ENCODE results near the gene GALM. TPM values are rescaled to one million over a fixed set of nuclear protein-coding genes. Genes with fewer than 3 reads are reported as not detected.

The GALM gene
- total RNA-seq, 1 donor from 2014 or later: 52.4 TPM

- intact Hi-C loops (cut with micrococcal nuclease): no loop called here
Observed at GRCh38 chr2:38649176-38649728, 16.7 kb upstream of the GALM start.

DNA sequence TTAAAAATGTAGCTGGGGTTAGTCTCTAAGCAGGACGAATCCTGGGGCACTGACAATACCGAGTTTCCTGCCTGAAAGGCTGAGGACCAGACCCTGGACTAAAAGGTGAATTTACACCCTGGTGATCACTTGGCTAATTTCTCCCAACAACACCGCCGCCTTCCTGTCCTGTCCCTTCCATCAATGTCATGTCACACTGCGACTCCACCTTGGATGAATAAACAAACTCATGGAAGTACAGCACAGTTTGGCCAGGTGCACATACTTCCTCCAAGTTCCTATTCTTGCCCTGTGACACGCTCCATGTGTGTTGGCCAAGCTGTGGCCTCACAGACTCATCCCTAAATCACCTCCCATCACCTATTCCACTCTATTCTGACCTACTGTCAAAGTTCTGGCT, 15.9 kb upstream of the GALM start:
- intact Hi-C loops (cut with micrococcal nuclease): loop anchor here (5.0 kb wide), 1 partner anchor 227 kb away; the partner anchor contains the start of genes DHX57 and MORN2

DNA sequence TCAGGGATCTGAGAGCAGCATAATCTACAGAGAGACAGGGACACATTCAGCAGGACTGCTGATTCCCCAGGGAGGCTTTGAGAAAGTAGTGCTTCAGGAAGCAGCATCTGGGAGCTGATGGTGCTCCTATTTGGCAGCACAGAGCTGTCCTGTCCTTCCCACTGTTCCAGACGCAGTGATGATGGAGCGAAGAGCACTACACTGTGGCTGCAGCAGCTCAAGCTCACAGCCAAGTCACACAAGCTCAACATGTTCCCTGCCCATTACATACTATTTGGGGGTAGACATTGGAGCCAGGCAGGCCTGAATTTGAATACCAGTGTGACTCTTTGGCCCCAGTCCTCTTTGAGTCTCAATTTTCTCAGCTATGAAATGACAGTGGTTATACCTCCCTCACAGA, 15.2 kb upstream of the GALM start:
- intact Hi-C loops (cut with micrococcal nuclease): loop anchor here (5.0 kb wide), 1 partner anchor 227 kb away; the partner anchor contains the start of genes DHX57 and MORN2

- intact Hi-C loops (cut with micrococcal nuclease): loop anchor here (1.0 to 5.0 kb wide), 4 partner anchors 9 to 225 kb away; partner anchors contain the start of genes DHX57 and MORN2
Observed at GRCh38 chr2:38652431-38653273, 13.3 kb upstream of the GALM start.

GRCh38 chr2:38653380-38653714, 12.6 kb upstream of the GALM start:
- intact Hi-C loops (cut with micrococcal nuclease): loop anchor here (1.0 to 5.0 kb wide), 4 partner anchors 10 to 224 kb away; partner anchors contain the start of genes DHX57 and MORN2

- intact Hi-C loops (cut with micrococcal nuclease): loop anchor here (1.0 to 5.0 kb wide), 5 partner anchors 9 to 223 kb away; partner anchors contain the start of genes DHX57 and MORN2
Observed at GRCh38 chr2:38653715-38654527, 12.0 kb upstream of the GALM start.

DNA sequence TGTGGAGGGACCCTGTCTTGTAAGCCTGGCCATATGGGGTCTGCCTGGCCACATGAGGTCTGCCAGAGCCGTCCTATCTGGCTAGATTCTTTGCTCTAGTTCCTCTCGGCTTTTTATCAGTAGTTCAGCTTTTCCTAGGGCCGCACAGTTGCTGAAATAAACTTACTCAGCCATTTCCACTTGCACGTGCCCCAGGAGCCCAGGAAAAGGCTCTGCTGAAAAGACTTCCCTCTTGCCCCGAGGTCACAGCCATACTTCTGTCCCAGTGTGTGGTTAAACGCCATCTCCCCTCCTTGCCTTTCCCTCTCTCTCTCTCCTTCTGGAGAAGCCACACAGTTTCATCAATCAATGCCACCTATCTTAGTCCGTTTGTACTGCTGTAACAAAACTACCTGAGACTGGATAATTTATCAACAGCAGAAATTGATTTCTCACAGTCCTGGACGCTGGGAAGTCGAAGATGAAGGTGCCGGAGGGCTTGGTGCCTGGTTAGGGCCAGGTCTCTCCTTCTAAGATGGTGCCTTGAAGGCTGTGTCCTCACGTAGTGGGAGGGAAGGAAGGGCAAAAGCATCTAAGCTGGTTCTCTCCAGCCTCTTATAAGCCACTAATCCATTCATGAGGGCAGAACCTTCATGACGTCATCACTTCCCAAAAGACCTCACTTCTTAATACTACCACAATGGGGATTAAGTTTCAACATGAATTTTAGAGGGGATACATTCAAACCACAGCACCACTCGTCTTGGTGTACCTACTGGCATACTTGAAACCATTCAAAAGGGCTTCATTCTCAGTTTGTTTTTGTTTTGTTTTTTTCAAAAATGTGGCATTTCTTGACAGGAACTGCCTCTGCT, 11.2 kb upstream of the GALM start:
- intact Hi-C loops (cut with micrococcal nuclease): loop anchor here (1.0 to 5.0 kb wide), 2 partner anchors 16 to 223 kb away; partner anchors contain the start of genes DHX57 and MORN2

- intact Hi-C loops (cut with micrococcal nuclease): no loop called here
Observed at GRCh38 chr2:38655441-38655840, 10.5 kb upstream of the GALM start.

DNA sequence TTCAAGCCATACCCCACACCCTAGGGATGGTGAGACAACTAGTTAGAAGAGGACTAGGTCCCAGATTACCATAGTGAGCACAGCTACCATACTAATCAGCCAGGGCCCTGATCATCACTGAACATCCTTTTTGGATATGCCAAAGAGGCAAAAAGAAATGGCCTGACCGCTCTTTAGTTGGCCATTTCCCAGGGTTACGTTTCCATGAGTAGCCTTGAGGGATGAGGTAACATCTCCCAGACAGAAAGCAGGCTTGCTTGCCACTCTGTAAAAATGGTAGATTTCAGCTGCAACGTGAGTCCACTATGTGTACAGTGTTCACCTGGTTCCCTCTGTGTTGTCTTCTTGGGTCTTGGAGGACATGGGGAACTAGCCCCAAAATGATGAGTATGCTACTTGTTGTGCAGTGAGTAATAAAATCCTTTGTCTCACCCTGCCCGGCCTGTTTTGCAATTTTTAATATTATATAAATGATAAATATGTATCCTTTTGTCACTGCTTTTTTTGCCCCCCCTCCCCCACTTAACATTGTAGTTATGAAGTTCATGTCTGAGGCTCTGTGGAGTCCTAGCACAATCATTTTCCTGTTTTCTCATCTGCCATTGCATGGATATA, 8.9 kb upstream of the GALM start:
- intact Hi-C loops (cut with micrococcal nuclease): no loop called here

DNA sequence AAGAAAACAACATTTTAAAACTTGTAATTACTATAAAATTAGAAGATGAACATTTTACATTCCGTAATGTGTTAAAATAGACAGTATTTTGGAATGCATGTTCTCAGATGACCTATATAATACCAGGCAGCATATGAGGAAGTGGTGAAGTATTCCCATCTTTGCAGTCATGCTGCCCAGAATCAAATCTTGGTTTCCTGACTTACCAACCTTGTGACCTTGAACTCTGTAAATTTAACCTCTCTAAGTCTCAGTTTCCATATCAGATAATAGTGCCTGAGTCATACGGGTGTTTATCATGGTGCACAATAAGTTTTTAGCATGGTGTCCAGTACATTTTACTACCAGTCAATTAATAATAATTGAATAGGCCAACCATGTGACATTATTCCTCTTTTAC, 7.3 kb upstream of the GALM start:
- intact Hi-C loops (cut with micrococcal nuclease): no loop called here

DNA sequence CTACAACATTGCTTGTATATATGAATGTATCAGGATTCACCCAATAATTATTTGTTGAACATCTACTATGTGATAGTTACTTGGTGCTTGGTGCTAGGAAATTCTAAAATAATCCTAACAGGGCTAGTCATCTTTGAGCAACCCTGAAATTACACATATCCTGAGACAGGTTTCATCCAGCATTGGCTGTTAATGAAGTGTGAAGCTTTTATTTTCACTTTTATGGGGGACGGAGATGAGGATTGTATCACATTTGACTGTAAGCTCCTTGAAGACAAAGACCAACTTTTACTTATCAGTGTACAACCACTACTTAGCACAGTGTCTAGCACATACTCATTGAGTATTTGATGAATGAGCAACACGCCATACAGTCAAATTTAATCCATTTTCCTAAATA, 6.8 kb upstream of the GALM start:
- intact Hi-C loops (cut with micrococcal nuclease): no loop called here

DNA sequence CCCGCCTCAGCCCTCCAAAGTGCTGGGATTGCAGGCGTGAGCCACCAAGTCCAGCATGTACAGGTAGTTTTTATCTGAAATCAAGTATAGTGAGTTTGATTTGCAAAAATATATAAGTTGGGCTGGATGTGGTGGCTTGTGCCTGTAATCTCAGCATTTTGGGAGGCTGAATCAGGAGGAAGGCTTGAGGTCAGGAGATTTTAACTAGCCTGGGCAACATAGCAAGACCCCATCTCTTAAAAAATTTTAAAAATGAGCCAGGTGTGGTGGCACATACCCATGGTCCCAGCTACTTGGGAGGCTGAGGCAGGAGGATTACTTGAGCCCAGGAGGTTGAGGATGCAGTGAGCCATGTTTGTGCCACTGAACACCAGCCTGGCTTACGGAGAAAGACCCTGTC, 5.6 kb upstream of the GALM start:
- intact Hi-C loops (cut with micrococcal nuclease): no loop called here

DNA sequence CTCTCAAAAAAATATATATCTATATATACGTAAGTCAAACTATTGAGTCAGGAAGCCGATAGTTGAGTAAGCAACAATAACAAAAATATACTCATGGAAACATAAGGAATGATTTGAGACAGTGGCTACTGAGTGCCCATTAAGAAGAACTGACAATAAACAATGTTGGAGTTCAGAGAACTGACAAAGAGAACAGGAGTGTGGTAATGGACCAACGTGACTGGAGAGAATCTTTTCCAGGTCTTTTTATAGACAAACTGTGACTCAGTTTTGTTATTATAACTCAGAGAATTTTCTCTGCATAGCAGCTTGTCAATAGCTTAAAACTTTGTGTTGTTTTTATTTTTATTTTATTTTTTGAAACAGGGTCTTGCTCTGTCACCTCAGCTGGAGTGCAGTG, 4.6 kb upstream of the GALM start:
- intact Hi-C loops (cut with micrococcal nuclease): no loop called here

DNA sequence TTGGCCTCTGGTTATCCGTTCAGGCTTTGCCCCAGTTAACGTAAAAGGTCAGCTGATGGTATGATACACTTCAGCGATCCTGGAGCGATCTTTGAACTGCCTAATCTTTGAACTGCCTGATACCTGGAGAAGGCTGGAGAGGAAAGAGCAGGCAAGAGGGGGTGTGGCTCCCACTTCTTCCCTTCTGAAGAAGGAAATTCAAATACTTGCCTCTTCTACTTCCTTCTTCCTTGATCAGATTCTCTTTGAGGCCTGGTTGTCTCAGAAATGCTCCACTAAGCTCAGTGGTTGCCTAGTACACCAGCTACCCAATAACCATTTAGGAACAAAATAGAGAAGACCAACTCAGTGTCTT, 619 bp downstream of the GALM start:
- intact Hi-C loops (cut with micrococcal nuclease): loop anchor here (2.0 to 5.0 kb wide), 4 partner anchors 290 to 1699 kb away; partner anchors contain the start of genes ATL2 and STRN

DNA sequence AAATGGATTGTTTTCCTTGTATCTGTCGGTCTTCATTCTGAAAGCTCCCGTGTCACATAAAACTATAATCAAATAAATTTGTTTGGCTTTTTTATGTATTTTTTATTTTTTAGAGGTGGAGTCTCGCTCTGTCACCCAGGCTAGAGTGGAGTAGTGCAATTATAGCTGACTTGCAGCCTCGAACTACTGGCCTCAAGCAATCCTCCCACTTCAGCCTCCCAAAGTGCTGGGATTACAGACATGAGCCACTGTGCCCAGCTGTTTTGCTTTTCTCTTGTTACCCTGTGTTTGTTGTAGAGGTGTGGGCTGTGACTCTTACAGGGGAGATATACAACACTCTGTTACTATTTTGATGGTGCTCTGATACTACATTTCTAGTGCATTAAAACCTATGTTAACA, 2.2 kb downstream of the GALM start:
- intact Hi-C loops (cut with micrococcal nuclease): loop anchor here (5.0 kb wide), 2 partner anchors 459 to 1701 kb away; partner anchors contain the start of gene STRN

GRCh38 chr2:38668779-38669479, 3.0 kb downstream of the GALM start:
- intact Hi-C loops (cut with micrococcal nuclease): loop anchor here (5.0 kb wide), 2 partner anchors 458 to 1702 kb away; partner anchors contain the start of gene STRN

DNA sequence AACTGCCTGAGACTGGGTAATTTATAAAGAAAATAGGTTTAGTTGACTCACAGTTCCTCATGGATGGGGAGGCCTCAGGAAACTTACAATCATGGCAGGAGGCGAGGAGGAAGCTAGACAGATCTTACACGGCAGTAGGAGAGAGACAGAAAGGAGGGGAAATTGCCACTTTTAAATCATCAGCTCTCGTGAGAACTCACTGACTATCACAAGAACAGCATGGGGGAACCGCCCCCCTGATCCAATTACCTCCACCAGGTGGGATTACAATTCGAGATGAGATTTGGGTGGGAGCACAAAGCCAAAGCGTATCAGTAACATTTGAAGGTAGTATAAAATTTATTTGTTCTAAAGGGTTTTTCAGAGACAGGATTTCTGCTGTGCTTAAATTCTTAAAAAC, 5.4 kb downstream of the GALM start:
- intact Hi-C loops (cut with micrococcal nuclease): no loop called here

DNA sequence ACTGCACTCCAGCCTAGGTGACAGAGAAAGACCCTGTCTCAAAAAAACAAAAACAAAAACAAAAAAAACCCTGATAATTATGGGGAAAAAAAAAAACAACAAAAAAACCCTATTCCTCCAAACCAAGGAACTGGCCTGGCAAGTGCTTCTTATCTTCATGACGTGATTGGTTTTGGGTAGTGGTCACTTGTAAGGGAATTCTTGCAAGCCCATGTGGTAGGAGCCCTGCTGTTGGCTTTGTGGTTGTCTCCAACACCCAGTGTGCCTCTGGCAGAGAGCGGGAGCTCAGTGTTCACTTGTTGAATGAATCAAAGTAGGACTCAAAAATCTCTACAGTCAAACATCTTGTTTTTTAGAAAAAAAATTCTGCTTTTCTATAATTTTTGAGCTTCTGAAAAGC, 6.0 kb downstream of the GALM start:
- intact Hi-C loops (cut with micrococcal nuclease): no loop called here

All from T-helper 1 cell treated with Interleukin-12 subunit alpha and Interleukin-12 subunit beta and Interleukin-4 antibody, amounts not matched to agents 30 ng/mL and 1 ng/mL, for 36 hours (primary cell).